ENCODE results near the gene CNTN1. TPM values are rescaled to one million over a fixed set of nuclear protein-coding genes. Genes with fewer than 3 reads are reported as not detected.

The CNTN1 gene
- total and polyA plus RNA-seq, 9 of the 15 experiments (the other 6 are each of a cell fraction or from before 2014, with no cell fraction given), result 0.16 TPM; not detected in 8

DNA sequence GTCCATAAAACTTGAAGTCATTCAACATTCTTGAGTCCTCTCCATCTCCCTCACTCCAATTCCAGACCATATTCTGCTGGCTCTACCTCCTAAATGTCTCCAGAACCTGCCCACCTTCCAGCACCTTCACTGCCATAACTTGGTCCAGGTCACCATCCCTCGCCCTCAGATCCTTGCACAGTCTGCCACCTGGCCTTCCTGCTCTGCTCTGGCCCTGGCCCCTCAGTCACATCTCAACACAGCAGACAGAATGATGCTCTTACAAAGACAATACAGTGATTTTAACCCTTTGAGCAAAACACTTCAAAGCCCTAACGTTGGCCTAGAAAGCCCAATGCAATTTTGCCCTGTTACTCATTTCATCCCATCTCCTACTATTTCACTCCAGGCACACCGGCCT lies 414.1 kb downstream of the CNTN1 start:
- DNase-seq (ENCODE audit: extremely low read depth in 1 of 4, low spot score in 3 of 4) (no peak), ATAC-seq (no peak), FAIRE-seq (no peak)
- no peaks in the 10 kb centered on the region for H3K36me3 ChIP-seq (ENCODE audit: control insufficient read depth, insufficient read depth, low read length)
- H2AFZ ChIP-seq (ENCODE audit: low read depth, low read length), result no peak overlapping the region
- H3K9ac ChIP-seq (ENCODE audit: insufficient read depth in 1 of 2, low read depth in 2 of 2, low read length in 2 of 2), result no peak overlapping the region
- intact Hi-C loops (cut with micrococcal nuclease), result no loop called here
- H4K20me1 ChIP-seq (replicated peaks; ENCODE audit: control insufficient read depth, insufficient read depth, low read length), result no peaks in the 10 kb centered on the region
- no peak overlapping the region for H3K27ac ChIP-seq (ENCODE audit: extremely low read depth, low read depth, low read length)
- in situ Hi-C loops (cut with MboI), result no loop called here
- 6% methylated on average over 3 of the region's 3 CpGs for WGBS (ENCODE audit: insufficient coverage, low coverage, missing lambda C conversion rate)
- H3K4me3 ChIP-seq, result no peak overlapping the region
- H3K79me2 ChIP-seq (ENCODE audit: control insufficient read depth, insufficient read depth, low read length), result no peaks in the 10 kb centered on the region
- H3K4me1 ChIP-seq (replicated peaks in 1 of 2; ENCODE audit: control insufficient read depth in 2 of 2, insufficient read depth in 2 of 2, low read length in 2 of 2), result no peaks in the 10 kb centered on the region
- CTCF ChIA-PET (ENCODE audit: low intra/inter-chr PET ratio), result no interaction called here
- H3K9me1 ChIP-seq (ENCODE audit: control insufficient read depth, insufficient read depth, low read length), result no peaks in the 10 kb centered on the region
- H3K9me3 ChIP-seq (replicated peaks; ENCODE audit: control insufficient read depth, insufficient read depth, low read depth, low read length), result no peaks in the 10 kb centered on the region; the same call in 1 of the 2 replicates
- POLR2A ChIA-PET, result no interaction called here
- BruUV-seq (replicated peaks), result no TSS peak
- H3K4me2 ChIP-seq (ENCODE audit: insufficient read depth, low read length), result no peak overlapping the region
- TF ChIP-seq PCBP1 (IDR thresholded peaks at IDR 0.05; ENCODE audit: low read depth, low read length, poor library complexity, severe bottlenecking) (no peak), ZC3H8 (IDR thresholded peaks at IDR 0.05) (no peak), TBL1XR1 (IDR thresholded peaks at IDR 0.05; ENCODE audit: low read length in 2 of 2) (no peak), HDAC6 (IDR thresholded peaks at IDR 0.05; ENCODE audit: low read depth, low read length) (no peak), ZKSCAN3 (CRISPR knock-in tag; IDR thresholded peaks at IDR 0.05) (no peak), MTF1 (CRISPR knock-in tag; IDR thresholded peaks at IDR 0.05; ENCODE audit: borderline replicate concordance) (no peak)
- TF ChIP-seq, protein P1, sequence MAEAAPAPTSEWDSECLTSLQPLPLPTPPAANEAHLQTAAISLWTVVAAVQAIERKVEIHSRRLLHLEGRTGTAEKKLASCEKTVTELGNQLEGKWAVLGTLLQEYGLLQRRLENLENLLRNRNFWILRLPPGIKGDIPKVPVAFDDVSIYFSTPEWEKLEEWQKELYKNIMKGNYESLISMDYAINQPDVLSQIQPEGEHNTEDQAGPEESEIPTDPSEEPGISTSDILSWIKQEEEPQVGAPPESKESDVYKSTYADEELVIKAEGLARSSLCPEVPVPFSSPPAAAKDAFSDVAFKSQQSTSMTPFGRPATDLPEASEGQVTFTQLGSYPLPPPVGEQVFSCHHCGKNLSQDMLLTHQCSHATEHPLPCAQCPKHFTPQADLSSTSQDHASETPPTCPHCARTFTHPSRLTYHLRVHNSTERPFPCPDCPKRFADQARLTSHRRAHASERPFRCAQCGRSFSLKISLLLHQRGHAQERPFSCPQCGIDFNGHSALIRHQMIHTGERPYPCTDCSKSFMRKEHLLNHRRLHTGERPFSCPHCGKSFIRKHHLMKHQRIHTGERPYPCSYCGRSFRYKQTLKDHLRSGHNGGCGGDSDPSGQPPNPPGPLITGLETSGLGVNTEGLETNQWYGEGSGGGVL (CRISPR knock-in tag; IDR thresholded peaks at IDR 0.05), result no peak
- no peaks in the 10 kb centered on the region for H3K27me3 ChIP-seq (ENCODE audit: control insufficient read depth in 2 of 2, insufficient read depth in 2 of 2, low read length in 2 of 2)
